T-helper 2 cell treated with Interferon-gamma antibody and Interleukin-4, amounts not matched to agents 5 μg/mL and 100 μg/mL, for 36 hours (primary cell): ENCODE measurements around the gene SH3TC1.

Source experiments
- DNase-seq: peaks from one replicate; pipeline ENCODE4 v3.0.0; 2021; ENCODE audit warnings: low spot score
- H3K27ac Mint-ChIP-seq: one replicate; pipeline ENCODE4 v1.8.0; 2021; ENCODE audit warnings: mild to moderate bottlenecking, mixed read lengths
- H3K27me3 Mint-ChIP-seq: one replicate; pipeline ENCODE4 v1.8.0; 2021; ENCODE audit warnings: low read depth, mixed read lengths
- H3K36me3 Mint-ChIP-seq: one replicate; pipeline ENCODE4 v1.8.0; 2021; ENCODE audit warnings: low read depth, mixed read lengths
- H3K4me1 Mint-ChIP-seq: one replicate; pipeline ENCODE4 v1.8.0; 2021; ENCODE audit warnings: low read depth, mixed read lengths
- H3K4me3 Mint-ChIP-seq: one replicate; pipeline ENCODE4 v1.8.0; 2022; ENCODE audit warnings: mild to moderate bottlenecking, moderate library complexity, mixed read lengths
- H3K9me3 Mint-ChIP-seq: one replicate; pipeline ENCODE4 v1.8.0; 2021; ENCODE audit warnings: mixed read lengths

SH3TC1 gene

GRCh38 chr4:8242782-8243560, 43.9 kb downstream of the SH3TC1 start:
- no peak overlapping the region for H3K4me3 Mint-ChIP-seq

GRCh38 chr4:8244001-8244757, 45.1 kb downstream of the SH3TC1 start:
- DNase-seq = no peak
- Mint-ChIP-seq H3K27me3 (no peaks in the 10 kb centered on the region), H3K36me3 (no peaks in the 10 kb centered on the region), H3K27ac (no peak overlapping the region), H3K4me3 (no peak overlapping the region), H3K4me1 (no peaks in the 10 kb centered on the region), H3K9me3 (no peaks in the 10 kb centered on the region)

More at GRCh38 chr4:8242782-8243560, 43.9 kb downstream of the SH3TC1 start:
- Mint-ChIP-seq H3K36me3 (no peaks in the 10 kb centered on the region), H3K9me3 (no peaks in the 10 kb centered on the region), H3K27ac (no peak overlapping the region), H3K27me3 (no peaks in the 10 kb centered on the region), H3K4me1 (no peaks in the 10 kb centered on the region)
- no peak for DNase-seq

GRCh38 chr4:8244931-8245460, 45.9 kb downstream of the SH3TC1 start:
- Mint-ChIP-seq H3K27ac (no peak overlapping the region), H3K4me1 (no peaks in the 10 kb centered on the region), H3K27me3 (no peaks in the 10 kb centered on the region), H3K4me3 (no peak overlapping the region), H3K36me3 (no peaks in the 10 kb centered on the region), H3K9me3 (no peaks in the 10 kb centered on the region)
- no peak for DNase-seq

GRCh38 chr4:8245884-8246833, 47.1 kb downstream of the SH3TC1 start:
- Mint-ChIP-seq H3K9me3 (no peaks in the 10 kb centered on the region), H3K27me3 (no peaks in the 10 kb centered on the region), H3K27ac (no peak overlapping the region), H3K36me3 (no peaks in the 10 kb centered on the region), H3K4me1 (no peaks in the 10 kb centered on the region), H3K4me3 (no peak overlapping the region)
- no peak for DNase-seq

GRCh38 chr4:8247047-8247930, 48.2 kb downstream of the SH3TC1 start:
- H3K27me3 Mint-ChIP-seq = no peaks in the 10 kb centered on the region
- no peak for DNase-seq
- no peak overlapping the region for H3K27ac Mint-ChIP-seq
- H3K4me1 Mint-ChIP-seq = no peaks in the 10 kb centered on the region
- H3K36me3 Mint-ChIP-seq = no peaks in the 10 kb centered on the region
- no peaks in the 10 kb centered on the region for H3K9me3 Mint-ChIP-seq
- H3K4me3 Mint-ChIP-seq = no peak overlapping the region

- Mint-ChIP-seq H3K27me3 (no peaks in the 10 kb centered on the region), H3K4me1 (no peaks in the 10 kb centered on the region), H3K4me3 (no peak overlapping the region), H3K27ac (no peak overlapping the region), H3K36me3 (no peaks in the 10 kb centered on the region), H3K9me3 (no peaks in the 10 kb centered on the region)
- no peak for DNase-seq
Observed at GRCh38 chr4:8248091-8248490, 49.0 kb downstream of the SH3TC1 start.

- Mint-ChIP-seq H3K4me1 (no peaks in the 10 kb centered on the region), H3K36me3 (no peaks in the 10 kb centered on the region), H3K9me3 (no peaks in the 10 kb centered on the region), H3K27me3 (no peaks in the 10 kb centered on the region), H3K4me3 (no peak overlapping the region), H3K27ac (no peak overlapping the region)
- no peak for DNase-seq
Observed at GRCh38 chr4:8250227-8250626, 51.1 kb downstream of the SH3TC1 start.

GRCh38 chr4:8250637-8251036, 51.5 kb downstream of the SH3TC1 start:
- no peak for DNase-seq
- no peaks in the 10 kb centered on the region for H3K27me3 Mint-ChIP-seq
- H3K36me3 Mint-ChIP-seq = no peaks in the 10 kb centered on the region
- H3K4me3 Mint-ChIP-seq = no peak overlapping the region
- no peaks in the 10 kb centered on the region for H3K4me1 Mint-ChIP-seq
- H3K27ac Mint-ChIP-seq = no peak overlapping the region
- H3K9me3 Mint-ChIP-seq = no peaks in the 10 kb centered on the region

- H3K4me3 Mint-ChIP-seq = no peak overlapping the region
- no peak overlapping the region for H3K27ac Mint-ChIP-seq
- H3K36me3 Mint-ChIP-seq = no peaks in the 10 kb centered on the region
- no peaks in the 10 kb centered on the region for H3K9me3 Mint-ChIP-seq
- no peaks in the 10 kb centered on the region for H3K4me1 Mint-ChIP-seq
- DNase-seq = no peak
- H3K27me3 Mint-ChIP-seq = no peaks in the 10 kb centered on the region
Observed at GRCh38 chr4:8251110-8251883, 52.2 kb downstream of the SH3TC1 start.

GRCh38 chr4:8252301-8253173, 53.4 kb downstream of the SH3TC1 start:
- Mint-ChIP-seq H3K9me3 (no peaks in the 10 kb centered on the region), H3K27ac (no peak overlapping the region), H3K27me3 (no peaks in the 10 kb centered on the region), H3K36me3 (no peaks in the 10 kb centered on the region), H3K4me1 (no peaks in the 10 kb centered on the region), H3K4me3 (no peak overlapping the region)
- no peak for DNase-seq

- no peak for DNase-seq
- H3K36me3 Mint-ChIP-seq = no peaks in the 10 kb centered on the region
- H3K4me3 Mint-ChIP-seq = no peak overlapping the region
- no peak overlapping the region for H3K27ac Mint-ChIP-seq
- no peaks in the 10 kb centered on the region for H3K4me1 Mint-ChIP-seq
- H3K27me3 Mint-ChIP-seq = no peaks in the 10 kb centered on the region
- H3K9me3 Mint-ChIP-seq = no peaks in the 10 kb centered on the region
Observed at GRCh38 chr4:8254076-8254475, 55.0 kb downstream of the SH3TC1 start.
